ENCODE measurements around the gene CRTAP. TPM values are rescaled to one million over a fixed set of nuclear protein-coding genes. Genes with fewer than 3 reads are reported as not detected.

The CRTAP gene
- total and polyA plus RNA-seq, 10 donors, result 37.9 to 156 (median 96.5) TPM

GRCh38 chr3:33088691-33089090 is 25.1 kb upstream of the CRTAP start:
- no peak for DNase-seq
- H3K9me3 ChIP-seq, result no peaks in the 10 kb centered on the region
- TF ChIP-seq POLR2AphosphoS5 (IDR thresholded peaks at IDR 0.05) (no peak), CTCF (IDR thresholded peaks at IDR 0.05 in 8 of 11, conservative IDR thresholded peaks at IDR 0.05 in 3 of 11) (no peak), POLR2A (IDR thresholded peaks at IDR 0.05) (no peak)
- intact Hi-C loops (cut with DNase I; ENCODE audit: low total_unique reads), result no loop called here
- no peak overlapping the region for H3K4me3 ChIP-seq
- H3K36me3 ChIP-seq, result peaks cover 0 to 51% (median 15%) of the 10 kb centered on the region in 6 donors
- H3K4me1 ChIP-seq, result peaks cover 13 to 90% (median 51%) of the 10 kb centered on the region in 6 donors
- H3K27me3 ChIP-seq (replicated peaks in 1 of 7), result no peaks in the 10 kb centered on the region
- peak overlapping the region in 2 of 8 donors; percentile 50 to 57 for H3K27ac ChIP-seq

GRCh38 chr3:33089515-33089914 is 24.3 kb upstream of the CRTAP start:
- no peaks in the 10 kb centered on the region for H3K9me3 ChIP-seq
- H3K27ac ChIP-seq, result peak overlapping the region in 6 of 8 donors; percentile 20 to 59 (median 47)
- peaks cover 13 to 90% (median 49%) of the 10 kb centered on the region in 6 donors for H3K4me1 ChIP-seq
- intact Hi-C loops (cut with DNase I; ENCODE audit: low total_unique reads), result no loop called here
- peak overlapping the region in 1 of 8 donors; percentile 22 for H3K4me3 ChIP-seq
- 29 to 35% (median 33%) methylated on average over 3 of the region's 3 CpGs for WGBS, 5 donors
- DNase-seq, result no peak
- peaks cover 0 to 50% (median 16%) of the 10 kb centered on the region in 6 donors for H3K36me3 ChIP-seq
- no peaks in the 10 kb centered on the region for H3K27me3 ChIP-seq (replicated peaks in 1 of 7)
- TF ChIP-seq POLR2AphosphoS5 (IDR thresholded peaks at IDR 0.05) (no peak), POLR2A (IDR thresholded peaks at IDR 0.05) (no peak), CTCF (IDR thresholded peaks at IDR 0.05 in 8 of 11, conservative IDR thresholded peaks at IDR 0.05 in 3 of 11) (no peak)

GRCh38 chr3:33091746-33092145 is 22.1 kb upstream of the CRTAP start:
- Histone ChIP-seq H3K4me1 (peaks cover 13 to 94% (median 62%) of the 10 kb centered on the region in 6 donors), H3K27me3 (replicated peaks in 1 of 7) (no peaks in the 10 kb centered on the region), H3K4me3 (no peak overlapping the region), H3K36me3 (peaks cover 0 to 47% (median 16%) of the 10 kb centered on the region in 6 donors), H3K9me3 (no peaks in the 10 kb centered on the region), H3K27ac (peak overlapping the region in 1 of 8 donors; percentile 19)
- no peak for DNase-seq
- intact Hi-C loops (cut with DNase I; ENCODE audit: low total_unique reads), result no loop called here
- TF ChIP-seq CTCF (IDR thresholded peaks at IDR 0.05 in 8 of 11, conservative IDR thresholded peaks at IDR 0.05 in 3 of 11) (no peak), POLR2AphosphoS5 (IDR thresholded peaks at IDR 0.05) (no peak), POLR2A (IDR thresholded peaks at IDR 0.05) (no peak)
- WGBS, 5 donors, result 86 to 90% (median 87%) methylated on average over 5 to 6 of the region's 6 CpGs

GRCh38 chr3:33092496-33093254 is 21.1 kb upstream of the CRTAP start:
- DNase-seq, result no peak
- no peak overlapping the region for H3K27ac ChIP-seq

More at GRCh38 chr3:33092496-33093254, 21.1 kb upstream of the CRTAP start:
- H3K36me3 ChIP-seq, result peaks cover 0 to 47% (median 16%) of the 10 kb centered on the region in 6 donors
- TF ChIP-seq POLR2A (IDR thresholded peaks at IDR 0.05) (no peak), POLR2AphosphoS5 (IDR thresholded peaks at IDR 0.05) (no peak), CTCF (IDR thresholded peaks at IDR 0.05 in 8 of 11, conservative IDR thresholded peaks at IDR 0.05 in 3 of 11) (no peak)
- intact Hi-C loops (cut with DNase I; ENCODE audit: low total_unique reads), result no loop called here
- H3K4me3 ChIP-seq, result no peak overlapping the region
- no peaks in the 10 kb centered on the region for H3K27me3 ChIP-seq (replicated peaks in 1 of 7)
- 78 to 90% (median 86%) methylated on average over 7 to 9 of the region's 9 CpGs for WGBS, 5 donors
- H3K9me3 ChIP-seq, result no peaks in the 10 kb centered on the region
- peaks cover 13 to 94% (median 65%) of the 10 kb centered on the region in 6 donors for H3K4me1 ChIP-seq
